HEK293 (cell line): ENCODE measurements around the gene PLEKHH2.
A peak's percentile ranks its signal among the peaks of the same experiment; 100 is the strongest.

Experiments used
- CTCF ChIA-PET: fragments of 350-600 bp; formaldehyde crosslinking; extraction: SDS; loops from one replicate; lab custom pipeline; 2021; ENCODE audit warnings: antibody characterized with exemption; lab: Yijun Ruan, JAX
- POLR2A ChIA-PET: fragments of 300-600 bp; formaldehyde crosslinking; extraction: SDS; loops from one replicate; lab custom pipeline; 2020; ENCODE audit warnings: antibody characterized with exemption, inconsistent platforms; lab: Yijun Ruan, JAX
- H3K27ac ChIP-seq: fragments of 200-500 bp; sonication (Bioruptor generic); 2 replicates; pipeline ENCODE4 v1.5.1; 2014; ENCODE audit warnings: low read depth, low read length, control low read depth, inconsistent platforms; ENCODE audit errors: extremely low read depth
- H3K36me3 ChIP-seq, 2 experiments: fragments of 200-500 bp in 1 of 2; sonication (Bioruptor generic) in 1 of 2; 1 replicate in 1 of 2; 2 replicates in 1 of 2; pipeline ENCODE4 v1.5.1; 2014 to 2017; ENCODE audit warnings: inconsistent platforms in 2 of 2, low read length in 2 of 2; ENCODE audit not compliant: control insufficient read depth in 2 of 2, insufficient read depth in 1 of 2
- H3K4me1 ChIP-seq: fragments of 200-500 bp; sonication (Bioruptor generic); 2 replicates; pipeline ENCODE4 v1.5.1; 2014; ENCODE audit warnings: mild to moderate bottlenecking, low read length, inconsistent platforms; ENCODE audit not compliant: control insufficient read depth, insufficient read depth
- H3K4me3 ChIP-seq: 2 replicates; pipeline ENCODE4 v1.5.1; 2011; ENCODE audit warnings: low read depth, mild to moderate bottlenecking, control low read depth, low read length, moderate library complexity
- H3K9me3 ChIP-seq: fragments of 200-500 bp; sonication (Bioruptor generic); 2 replicates; pipeline ENCODE4 v1.5.1; 2014; ENCODE audit warnings: low read depth, low read length, inconsistent platforms; ENCODE audit not compliant: control insufficient read depth, insufficient read depth
- MEIS1 ChIP-seq: sonication (generic); formaldehyde crosslinking; IDR thresholded peaks from 2 replicates; pipeline ENCODE4 v1.8.1; 2022; ENCODE audit warnings: missing genetic modification reagents, mild to moderate bottlenecking, borderline replicate concordance
- ZBTB7A ChIP-seq: fragments of 450-650 bp; formaldehyde crosslinking; IDR thresholded peaks from 2 replicates; pipeline ENCODE4 v1.5.1; 2016; ENCODE audit warnings: low read depth, missing biosample characterization, missing genetic modification characterization
- ZNF132 ChIP-seq: fragments of 450-650 bp; formaldehyde crosslinking; IDR thresholded peaks from 2 replicates; pipeline ENCODE4 v1.5.1; 2017; ENCODE audit warnings: missing biosample characterization, missing genetic modification characterization, borderline replicate concordance
- ZNF174 ChIP-seq: fragments of 450-650 bp; formaldehyde crosslinking; IDR thresholded peaks from 2 replicates; pipeline ENCODE4 v1.5.0; 2017; ENCODE audit warnings: missing biosample characterization, mild to moderate bottlenecking, missing genetic modification characterization
- ZNF2 ChIP-seq: fragments of 450-650 bp; formaldehyde crosslinking; IDR thresholded peaks from 2 replicates; pipeline ENCODE4 v1.5.1; 2016; ENCODE audit warnings: missing biosample characterization, missing genetic modification characterization
- ZNF274 ChIP-seq, 2 experiments: fragments of 200-500 bp in 1 of 2; fragments of 450-650 bp in 1 of 2; sonication (Bioruptor generic) in 1 of 2; formaldehyde crosslinking in 1 of 2; IDR thresholded peaks; 2 replicates each; pipeline versions ENCODE4 v1.5.1 to v1.6.1; 2014 to 2016; ENCODE audit warnings: borderline replicate concordance in 1 of 2, inconsistent platforms in 1 of 2, low read length in 1 of 2, missing biosample characterization in 1 of 2, missing genetic modification characterization in 1 of 2
- ZNF341 ChIP-seq: fragments of 450-650 bp; formaldehyde crosslinking; IDR thresholded peaks from 2 replicates; pipeline ENCODE4; 2016; ENCODE audit warnings: low read depth, missing biosample characterization, missing genetic modification characterization
- ZNF37A ChIP-seq: fragments of 450-650 bp; IDR thresholded peaks from 2 replicates; pipeline ENCODE4 v1.5.1; 2018; ENCODE audit warnings: missing biosample characterization, missing genetic modification characterization
- ZNF391 ChIP-seq: fragments of 450-650 bp; formaldehyde crosslinking; IDR thresholded peaks from 2 replicates; pipeline ENCODE4 v1.5.1; 2016; ENCODE audit warnings: low read depth, missing biosample characterization, missing genetic modification characterization, borderline replicate concordance
- ZNF664 ChIP-seq: fragments of 450-650 bp; formaldehyde crosslinking; IDR thresholded peaks from 2 replicates; pipeline ENCODE4 v1.5.1; 2016; ENCODE audit warnings: missing biosample characterization, missing genetic modification characterization
- ZNF768 ChIP-seq: fragments of 450-650 bp; formaldehyde crosslinking; IDR thresholded peaks from 2 replicates; pipeline ENCODE4 v1.5.1; 2018; ENCODE audit warnings: missing biosample characterization, mild to moderate bottlenecking, missing genetic modification characterization
- ZSCAN16 ChIP-seq: fragments of 450-650 bp; formaldehyde crosslinking; IDR thresholded peaks from 2 replicates; pipeline ENCODE4 v1.5.1; 2016; ENCODE audit warnings: missing biosample characterization, missing genetic modification characterization
- ZSCAN23 ChIP-seq: fragments of 450-650 bp; formaldehyde crosslinking; IDR thresholded peaks from 2 replicates; pipeline ENCODE4 v1.5.1; 2016; ENCODE audit warnings: missing biosample characterization, missing genetic modification characterization
- TF ChIP-seq, protein P1 (sequence below): fragments of 450-650 bp; formaldehyde crosslinking; IDR thresholded peaks from 2 replicates; pipeline ENCODE4 v1.5.0; 2017; ENCODE audit warnings: missing biosample characterization, missing genetic modification characterization, borderline replicate concordance
- TF ChIP-seq, protein P2 (sequence below): fragments of 450-650 bp; formaldehyde crosslinking; IDR thresholded peaks from 2 replicates; pipeline ENCODE4 v1.5.1; 2016; ENCODE audit warnings: missing biosample characterization, missing genetic modification characterization, low read depth
- TF ChIP-seq, protein P3 (sequence below): fragments of 450-650 bp; formaldehyde crosslinking; IDR thresholded peaks from 2 replicates; pipeline ENCODE4 v1.5.1; 2016; ENCODE audit warnings: missing biosample characterization, missing genetic modification characterization
- TF ChIP-seq, protein P4 (sequence below): fragments of 450-650 bp; formaldehyde crosslinking; IDR thresholded peaks from 2 replicates; pipeline ENCODE4 v1.5.1; 2016; ENCODE audit warnings: missing biosample characterization, missing genetic modification characterization

Gene PLEKHH2

DNA sequence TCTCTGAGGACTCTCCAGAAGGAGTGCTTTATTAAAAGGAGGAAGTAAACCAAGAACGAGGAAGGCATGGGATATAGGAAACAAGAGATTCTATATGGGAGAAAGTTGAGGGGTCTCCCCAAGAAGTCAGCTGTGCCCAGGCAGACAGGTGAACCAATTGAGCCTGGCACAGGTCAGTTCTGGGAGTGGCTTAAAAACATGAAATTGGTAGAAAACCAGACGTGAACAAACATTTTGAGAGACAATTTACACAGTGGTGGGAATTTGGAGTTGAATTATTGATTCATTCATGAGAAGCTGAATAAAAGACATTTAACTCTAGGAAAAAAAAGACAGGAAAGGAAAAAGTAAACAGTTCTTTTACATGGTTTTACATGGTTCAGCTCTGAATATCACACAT, 16.4 kb downstream of the PLEKHH2 start:
- Histone ChIP-seq H3K9me3 (no peaks in the 10 kb centered on the region), H3K27ac (no peak overlapping the region), H3K4me1 (no peaks in the 10 kb centered on the region), H3K36me3 (no peaks in the 10 kb centered on the region), H3K4me3 (no peak overlapping the region)
- ChIA-PET CTCF (interaction anchor here (0.6 kb wide), 1 partner anchor 21 kb away, joined by 3 read pairs; no protein-coding TSS in a partner anchor), POLR2A (no interaction called here)
- TF ChIP-seq, protein P1, sequence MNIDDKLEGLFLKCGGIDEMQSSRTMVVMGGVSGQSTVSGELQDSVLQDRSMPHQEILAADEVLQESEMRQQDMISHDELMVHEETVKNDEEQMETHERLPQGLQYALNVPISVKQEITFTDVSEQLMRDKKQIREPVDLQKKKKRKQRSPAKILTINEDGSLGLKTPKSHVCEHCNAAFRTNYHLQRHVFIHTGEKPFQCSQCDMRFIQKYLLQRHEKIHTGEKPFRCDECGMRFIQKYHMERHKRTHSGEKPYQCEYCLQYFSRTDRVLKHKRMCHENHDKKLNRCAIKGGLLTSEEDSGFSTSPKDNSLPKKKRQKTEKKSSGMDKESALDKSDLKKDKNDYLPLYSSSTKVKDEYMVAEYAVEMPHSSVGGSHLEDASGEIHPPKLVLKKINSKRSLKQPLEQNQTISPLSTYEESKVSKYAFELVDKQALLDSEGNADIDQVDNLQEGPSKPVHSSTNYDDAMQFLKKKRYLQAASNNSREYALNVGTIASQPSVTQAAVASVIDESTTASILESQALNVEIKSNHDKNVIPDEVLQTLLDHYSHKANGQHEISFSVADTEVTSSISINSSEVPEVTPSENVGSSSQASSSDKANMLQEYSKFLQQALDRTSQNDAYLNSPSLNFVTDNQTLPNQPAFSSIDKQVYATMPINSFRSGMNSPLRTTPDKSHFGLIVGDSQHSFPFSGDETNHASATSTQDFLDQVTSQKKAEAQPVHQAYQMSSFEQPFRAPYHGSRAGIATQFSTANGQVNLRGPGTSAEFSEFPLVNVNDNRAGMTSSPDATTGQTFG (tag by site-specific recombination): no peak
- no peak for TF ChIP-seq ZNF174 (tag by site-specific recombination)
- TF ChIP-seq, protein P2, sequence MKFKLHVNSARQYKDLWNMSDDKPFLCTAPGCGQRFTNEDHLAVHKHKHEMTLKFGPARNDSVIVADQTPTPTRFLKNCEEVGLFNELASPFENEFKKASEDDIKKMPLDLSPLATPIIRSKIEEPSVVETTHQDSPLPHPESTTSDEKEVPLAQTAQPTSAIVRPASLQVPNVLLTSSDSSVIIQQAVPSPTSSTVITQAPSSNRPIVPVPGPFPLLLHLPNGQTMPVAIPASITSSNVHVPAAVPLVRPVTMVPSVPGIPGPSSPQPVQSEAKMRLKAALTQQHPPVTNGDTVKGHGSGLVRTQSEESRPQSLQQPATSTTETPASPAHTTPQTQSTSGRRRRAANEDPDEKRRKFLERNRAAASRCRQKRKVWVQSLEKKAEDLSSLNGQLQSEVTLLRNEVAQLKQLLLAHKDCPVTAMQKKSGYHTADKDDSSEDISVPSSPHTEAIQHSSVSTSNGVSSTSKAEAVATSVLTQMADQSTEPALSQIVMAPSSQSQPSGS (tag by site-specific recombination): no peak
- TF ChIP-seq ZSCAN23 (tag by site-specific recombination): no peak
- TF ChIP-seq ZNF2 (tag by site-specific recombination): no peak
- no peak for TF ChIP-seq ZNF664 (tag by site-specific recombination)
- TF ChIP-seq ZNF341: no peak
- TF ChIP-seq ZNF37A (tag by site-specific recombination): no peak
- no peak for TF ChIP-seq ZNF274 (IDR thresholded peaks at IDR 0.05; ENCODE audit: low read length)
- TF ChIP-seq ZNF274 (tag by site-specific recombination; IDR thresholded peaks at IDR 0.05; ENCODE audit: borderline replicate concordance): no peak
- no peak for TF ChIP-seq MEIS1 (CRISPR knock-in tag)
- TF ChIP-seq ZSCAN16: no peak
- TF ChIP-seq ZBTB7A (tag by site-specific recombination): no peak
- TF ChIP-seq ZNF768 (tag by site-specific recombination): no peak
- TF ChIP-seq, protein P3, sequence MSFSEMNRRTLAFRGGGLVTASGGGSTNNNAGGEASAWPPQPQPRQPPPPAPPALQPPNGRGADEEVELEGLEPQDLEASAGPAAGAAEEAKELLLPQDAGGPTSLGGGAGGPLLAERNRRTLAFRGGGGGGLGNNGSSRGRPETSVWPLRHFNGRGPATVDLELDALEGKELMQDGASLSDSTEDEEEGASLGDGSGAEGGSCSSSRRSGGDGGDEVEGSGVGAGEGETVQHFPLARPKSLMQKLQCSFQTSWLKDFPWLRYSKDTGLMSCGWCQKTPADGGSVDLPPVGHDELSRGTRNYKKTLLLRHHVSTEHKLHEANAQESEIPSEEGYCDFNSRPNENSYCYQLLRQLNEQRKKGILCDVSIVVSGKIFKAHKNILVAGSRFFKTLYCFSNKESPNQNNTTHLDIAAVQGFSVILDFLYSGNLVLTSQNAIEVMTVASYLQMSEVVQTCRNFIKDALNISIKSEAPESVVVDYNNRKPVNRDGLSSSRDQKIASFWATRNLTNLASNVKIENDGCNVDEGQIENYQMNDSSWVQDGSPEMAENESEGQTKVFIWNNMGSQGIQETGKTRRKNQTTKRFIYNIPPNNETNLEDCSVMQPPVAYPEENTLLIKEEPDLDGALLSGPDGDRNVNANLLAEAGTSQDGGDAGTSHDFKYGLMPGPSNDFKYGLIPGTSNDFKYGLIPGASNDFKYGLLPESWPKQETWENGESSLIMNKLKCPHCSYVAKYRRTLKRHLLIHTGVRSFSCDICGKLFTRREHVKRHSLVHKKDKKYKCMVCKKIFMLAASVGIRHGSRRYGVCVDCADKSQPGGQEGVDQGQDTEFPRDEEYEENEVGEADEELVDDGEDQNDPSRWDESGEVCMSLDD (tag by site-specific recombination): no peak
- no peak for TF ChIP-seq ZNF132 (tag by site-specific recombination)

DNA sequence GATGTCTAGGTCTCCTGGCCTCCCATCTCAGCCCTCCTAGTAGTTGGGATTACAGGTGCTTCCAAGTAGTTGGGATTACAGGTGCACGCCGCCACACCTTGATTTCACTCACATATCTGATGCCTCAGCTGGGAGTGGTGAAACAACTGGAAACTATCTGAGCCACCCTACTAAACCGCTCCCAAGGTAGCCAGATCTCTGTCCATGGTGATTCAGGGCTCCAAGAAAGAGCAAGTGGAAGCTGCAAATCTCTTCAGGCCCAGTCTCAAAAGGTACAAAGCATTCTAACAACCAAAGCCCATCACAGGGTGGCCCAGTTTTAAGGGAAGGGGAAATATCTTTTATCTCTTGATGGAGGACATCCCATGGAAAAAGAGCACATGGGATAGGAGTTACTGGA, 20.2 kb downstream of the PLEKHH2 start:
- TF ChIP-seq ZNF391 (tag by site-specific recombination): no peak
- TF ChIP-seq, protein P4, sequence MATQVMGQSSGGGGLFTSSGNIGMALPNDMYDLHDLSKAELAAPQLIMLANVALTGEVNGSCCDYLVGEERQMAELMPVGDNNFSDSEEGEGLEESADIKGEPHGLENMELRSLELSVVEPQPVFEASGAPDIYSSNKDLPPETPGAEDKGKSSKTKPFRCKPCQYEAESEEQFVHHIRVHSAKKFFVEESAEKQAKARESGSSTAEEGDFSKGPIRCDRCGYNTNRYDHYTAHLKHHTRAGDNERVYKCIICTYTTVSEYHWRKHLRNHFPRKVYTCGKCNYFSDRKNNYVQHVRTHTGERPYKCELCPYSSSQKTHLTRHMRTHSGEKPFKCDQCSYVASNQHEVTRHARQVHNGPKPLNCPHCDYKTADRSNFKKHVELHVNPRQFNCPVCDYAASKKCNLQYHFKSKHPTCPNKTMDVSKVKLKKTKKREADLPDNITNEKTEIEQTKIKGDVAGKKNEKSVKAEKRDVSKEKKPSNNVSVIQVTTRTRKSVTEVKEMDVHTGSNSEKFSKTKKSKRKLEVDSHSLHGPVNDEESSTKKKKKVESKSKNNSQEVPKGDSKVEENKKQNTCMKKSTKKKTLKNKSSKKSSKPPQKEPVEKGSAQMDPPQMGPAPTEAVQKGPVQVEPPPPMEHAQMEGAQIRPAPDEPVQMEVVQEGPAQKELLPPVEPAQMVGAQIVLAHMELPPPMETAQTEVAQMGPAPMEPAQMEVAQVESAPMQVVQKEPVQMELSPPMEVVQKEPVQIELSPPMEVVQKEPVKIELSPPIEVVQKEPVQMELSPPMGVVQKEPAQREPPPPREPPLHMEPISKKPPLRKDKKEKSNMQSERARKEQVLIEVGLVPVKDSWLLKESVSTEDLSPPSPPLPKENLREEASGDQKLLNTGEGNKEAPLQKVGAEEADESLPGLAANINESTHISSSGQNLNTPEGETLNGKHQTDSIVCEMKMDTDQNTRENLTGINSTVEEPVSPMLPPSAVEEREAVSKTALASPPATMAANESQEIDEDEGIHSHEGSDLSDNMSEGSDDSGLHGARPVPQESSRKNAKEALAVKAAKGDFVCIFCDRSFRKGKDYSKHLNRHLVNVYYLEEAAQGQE (tag by site-specific recombination): peak; percentile 47; the same call in 1 of the 2 replicates
- ChIA-PET CTCF (no interaction called here), POLR2A (no interaction called here)
- no peaks in the 10 kb centered on the region for H3K36me3 ChIP-seq
- H3K4me1 ChIP-seq: no peaks in the 10 kb centered on the region
- H3K9me3 ChIP-seq: no peaks in the 10 kb centered on the region
- H3K27ac ChIP-seq: no peak overlapping the region
- no peak overlapping the region for H3K4me3 ChIP-seq
